BLaER1 treated with 17β-estradiol and CSF1 and Interleukin-3, amounts not matched to agents 10 nM and 100 nM (cell line): ENCODE measurements around the gene CWC22.
"Not testable (repeated sequence)": the region's sequence is repeated elsewhere in the genome, so short reads cannot be mapped to it uniquely, and the experiment has no call there.

Experiments
- H3K27ac ChIP-seq, 11 experiments: shearing (Covaris generic); formaldehyde crosslinking; 2 replicates each; pipeline ENCODE4 v1.8.1; 2022
- H3K27me3 ChIP-seq, 11 experiments: shearing (Covaris generic); formaldehyde crosslinking; 2 replicates each; pipeline ENCODE4 v1.8.1; 2022
- H3K36me3 ChIP-seq, 11 experiments: shearing (Covaris generic); formaldehyde crosslinking; 2 replicates each; pipeline ENCODE4 v1.8.1; 2022
- H3K4me1 ChIP-seq, 10 experiments: shearing (Covaris generic); formaldehyde crosslinking; 2 replicates each; pipeline ENCODE4 v1.8.1; 2022
- H3K4me2 ChIP-seq, 11 experiments: shearing (Covaris generic); formaldehyde crosslinking; 2 replicates each; pipeline ENCODE4 v1.8.1; 2022
- H3K4me3 ChIP-seq, 10 experiments: shearing (Covaris generic); formaldehyde crosslinking; 2 replicates each; pipeline ENCODE4 v1.8.1; 2022
- H3K9ac ChIP-seq, 11 experiments: shearing (Covaris generic); formaldehyde crosslinking; 2 replicates each; pipeline ENCODE4 v1.8.1; 2022
- H3K9me3 ChIP-seq, 11 experiments: shearing (Covaris generic); formaldehyde crosslinking; replicated peaks in 1 of 11; 2 replicates each; pipeline ENCODE4 v1.8.1; 2022
- H4K20me1 ChIP-seq, 11 experiments: shearing (Covaris generic); formaldehyde crosslinking; 2 replicates each; pipeline ENCODE4 v1.8.1; 2022
- Cebpa-rat ChIP-seq, 11 experiments: shearing (Covaris generic); IDR thresholded peaks; 2 replicates each; pipeline ENCODE4 v1.8.1; 2022

The CWC22 gene

GRCh38 chr2:179948058-179948457 is 59.0 kb downstream of the CWC22 start:
- TF ChIP-seq Cebpa-rat (IDR thresholded peaks at IDR 0.05), result no peak
- 0 out of 20 replicates have a peak, but pooled peaks cover 0 to 5% (median 0%) of the 10 kb centered on the region in 10 experiments for H3K4me1 ChIP-seq
- peaks cover 79 to 98% (median 88%) of the 10 kb centered on the region in 11 experiments for H3K36me3 ChIP-seq
- H3K27ac ChIP-seq, result no peak overlapping the region
- H3K9ac ChIP-seq, result no peak overlapping the region
- no peaks in the 10 kb centered on the region for H3K27me3 ChIP-seq
- no peak overlapping the region for H3K4me2 ChIP-seq
- H4K20me1 ChIP-seq, result no peaks in the 10 kb centered on the region; a peak in 1 of 22 replicates
- no peaks in the 10 kb centered on the region for H3K9me3 ChIP-seq
- no peak overlapping the region for H3K4me3 ChIP-seq

DNA sequence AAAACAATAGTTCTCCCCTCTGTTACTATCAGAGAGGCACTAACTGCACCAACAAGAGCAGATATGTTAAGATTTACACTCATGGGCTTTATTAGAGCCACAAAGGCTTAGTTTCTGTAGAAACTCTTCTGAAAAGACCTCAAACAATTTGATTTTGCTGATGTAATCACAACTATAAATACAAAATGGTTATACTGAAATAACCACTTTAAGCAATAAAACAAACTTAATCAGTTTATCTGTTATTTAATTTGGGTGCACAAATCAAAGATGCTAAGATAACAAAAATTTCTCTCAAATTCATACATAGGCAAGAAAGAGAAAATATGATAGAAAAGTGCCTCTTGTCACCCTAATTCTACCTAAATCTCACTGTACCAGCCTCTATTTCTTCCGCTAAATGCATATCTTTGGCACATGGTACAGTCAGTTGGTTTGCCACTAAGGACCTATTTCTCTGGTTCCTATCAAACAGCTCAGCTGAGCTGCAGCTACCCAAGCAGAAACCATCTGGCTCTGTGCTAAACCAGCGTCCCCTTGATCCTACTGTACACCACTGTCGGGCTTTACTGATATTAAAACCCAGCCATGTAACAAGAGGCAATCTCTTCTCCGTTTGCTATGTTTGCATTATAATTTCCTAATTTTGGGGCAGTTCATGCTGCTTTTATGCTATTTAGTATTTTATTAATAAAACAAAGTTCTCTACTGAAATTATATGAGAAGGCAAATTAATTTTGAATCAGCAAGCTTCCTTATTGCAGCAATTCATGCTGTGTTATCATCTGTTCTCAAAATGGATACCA is 60.1 kb downstream of the CWC22 start:
- Histone ChIP-seq H3K9me3 (no peaks in the 10 kb centered on the region), H3K27ac (no peak overlapping the region), H3K27me3 (no peaks in the 10 kb centered on the region), H4K20me1 (no peaks in the 10 kb centered on the region; a peak in 1 of 22 replicates), H3K36me3 (peaks cover 69 to 91% (median 79%) of the 10 kb centered on the region in 11 experiments), H3K4me2 (no peak overlapping the region), H3K4me3 (no peak overlapping the region), H3K9ac (no peak overlapping the region), H3K4me1 (0 out of 20 replicates have a peak, but pooled peaks cover 0 to 5% (median 0%) of the 10 kb centered on the region in 10 experiments)
- no peak for TF ChIP-seq Cebpa-rat (IDR thresholded peaks at IDR 0.05)

DNA sequence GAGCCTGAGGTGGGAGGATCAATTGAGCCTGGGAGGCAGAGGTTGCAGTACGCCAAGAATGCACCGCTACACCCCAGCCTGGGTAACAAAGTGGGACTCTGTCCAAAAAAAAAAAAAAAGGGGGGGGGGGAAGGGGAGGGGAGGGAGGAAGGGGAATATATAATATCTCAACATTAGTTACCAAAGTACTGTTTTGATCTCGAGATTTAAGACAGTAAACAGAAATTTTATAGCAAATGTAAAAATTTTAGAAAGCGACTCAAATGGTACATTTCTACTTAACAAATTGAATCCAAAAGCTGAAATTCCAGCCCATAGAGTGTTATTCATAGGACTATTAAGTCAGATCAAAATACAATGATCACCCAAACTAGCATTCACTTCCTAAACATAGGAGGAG is 60.8 kb downstream of the CWC22 start:
- H4K20me1 ChIP-seq, result no peaks in the 10 kb centered on the region; a peak in 1 of 22 replicates
- H3K9me3 ChIP-seq, result no peaks in the 10 kb centered on the region
- no peak overlapping the region for H3K4me2 ChIP-seq
- no peak for TF ChIP-seq Cebpa-rat (IDR thresholded peaks at IDR 0.05)
- H3K27ac ChIP-seq, result no peak overlapping the region
- H3K27me3 ChIP-seq, result no peaks in the 10 kb centered on the region
- H3K9ac ChIP-seq, result no peak overlapping the region
- peaks cover 62 to 86% (median 73%) of the 10 kb centered on the region in 11 experiments for H3K36me3 ChIP-seq
- 0 out of 20 replicates have a peak, but pooled peaks cover 0 to 5% (median 0%) of the 10 kb centered on the region in 10 experiments for H3K4me1 ChIP-seq
- no peak overlapping the region for H3K4me3 ChIP-seq

- Histone ChIP-seq H3K9me3 (no peaks in the 10 kb centered on the region), H4K20me1 (no peaks in the 10 kb centered on the region), H3K36me3 (peaks cover 0 to 17% (median 5%) of the 10 kb centered on the region in 11 experiments; a peak in 9 of 22 replicates), H3K9ac (no peak overlapping the region), H3K27ac (no peak overlapping the region), H3K4me2 (no peak overlapping the region), H3K4me1 (no peaks in the 10 kb centered on the region), H3K4me3 (no peak overlapping the region), H3K27me3 (no peaks in the 10 kb centered on the region)
- TF ChIP-seq Cebpa-rat (IDR thresholded peaks at IDR 0.05), result no peak
These were observed 67.8 kb downstream of the CWC22 start for GRCh38 chr2:179939259-179939658.

DNA sequence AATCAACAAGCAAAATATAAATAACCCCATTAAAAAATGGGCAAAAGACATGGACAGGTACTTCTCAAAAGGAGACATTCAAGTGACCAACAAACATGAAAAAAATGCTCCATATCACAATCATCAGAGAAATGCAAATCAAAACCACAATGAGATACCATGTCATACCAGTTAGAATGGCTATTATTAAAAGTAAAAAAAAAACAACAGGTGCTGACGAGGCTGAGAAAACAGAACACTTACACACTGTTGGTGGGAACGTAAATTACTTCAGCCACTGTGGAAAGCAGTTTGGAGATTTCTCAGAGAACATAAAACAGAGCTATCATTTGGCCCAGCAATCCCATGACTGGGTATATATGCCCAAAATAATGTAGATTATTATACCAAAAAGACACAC is 69.1 kb downstream of the CWC22 start:
- H3K9me3 ChIP-seq, result no peaks in the 10 kb centered on the region
- peaks cover 0 to 20% (median 0%) of the 10 kb centered on the region in 11 experiments; a peak in 3 of 22 replicates for H3K36me3 ChIP-seq
- no peaks in the 10 kb centered on the region for H3K4me1 ChIP-seq
- H3K4me3 ChIP-seq, result no peak overlapping the region
- no peak overlapping the region for H3K9ac ChIP-seq
- H3K4me2 ChIP-seq, result no peak overlapping the region
- H4K20me1 ChIP-seq, result no peaks in the 10 kb centered on the region
- H3K27ac ChIP-seq, result no peak overlapping the region
- H3K27me3 ChIP-seq, result no peaks in the 10 kb centered on the region
- no peak for TF ChIP-seq Cebpa-rat (IDR thresholded peaks at IDR 0.05)

- H3K4me3 ChIP-seq, result no peak overlapping the region
- H3K4me2 ChIP-seq, result no peak overlapping the region
- H3K4me1 ChIP-seq, result no peaks in the 10 kb centered on the region
- peaks cover 0 to 11% (median 0%) of the 10 kb centered on the region in 11 experiments; a peak in 2 of 22 replicates for H3K36me3 ChIP-seq
- no peak overlapping the region for H3K9ac ChIP-seq
- TF ChIP-seq Cebpa-rat (IDR thresholded peaks at IDR 0.05), result no peak
- no peaks in the 10 kb centered on the region for H3K27me3 ChIP-seq
- no peak overlapping the region for H3K27ac ChIP-seq
- no peaks in the 10 kb centered on the region for H4K20me1 ChIP-seq
- no peaks in the 10 kb centered on the region for H3K9me3 ChIP-seq
These were observed 70.4 kb downstream of the CWC22 start for GRCh38 chr2:179936654-179937053.

GRCh38 chr2:179936141-179936540 is 71.0 kb downstream of the CWC22 start:
- TF ChIP-seq Cebpa-rat (IDR thresholded peaks at IDR 0.05), result no peak
- Histone ChIP-seq H3K9me3 (peaks cover 0 to 4% (median 1%) of the 10 kb centered on the region in 11 experiments; a peak in 8 of 22 replicates), H3K4me1 (no peaks in the 10 kb centered on the region), H3K4me3 (no peak overlapping the region), H3K4me2 (no peak overlapping the region), H3K27ac (no peak overlapping the region), H4K20me1 (no peaks in the 10 kb centered on the region), H3K27me3 (no peaks in the 10 kb centered on the region), H3K9ac (no peak overlapping the region), H3K36me3 (peaks cover 0 to 11% (median 0%) of the 10 kb centered on the region in 11 experiments; a peak in 2 of 22 replicates)

GRCh38 chr2:179932786-179933185 is 74.3 kb downstream of the CWC22 start:
- no peaks in the 10 kb centered on the region for H3K27me3 ChIP-seq
- H4K20me1 ChIP-seq, result no peaks in the 10 kb centered on the region
- peaks cover 0 to 19% (median 0%) of the 10 kb centered on the region in 11 experiments; a peak in 3 of 22 replicates for H3K36me3 ChIP-seq
- no peak overlapping the region for H3K27ac ChIP-seq
- no peak overlapping the region for H3K4me3 ChIP-seq
- no peak for TF ChIP-seq Cebpa-rat (IDR thresholded peaks at IDR 0.05)
- H3K4me1 ChIP-seq, result no peaks in the 10 kb centered on the region
- H3K4me2 ChIP-seq, result no peak overlapping the region
- H3K9ac ChIP-seq, result no peak overlapping the region
- H3K9me3 ChIP-seq, result peaks cover 19 to 34% (median 29%) of the 10 kb centered on the region in 11 experiments

- no peak overlapping the region for H3K27ac ChIP-seq
- H3K27me3 ChIP-seq, result no peaks in the 10 kb centered on the region
- H3K4me1 ChIP-seq, result no peaks in the 10 kb centered on the region
- no peak for TF ChIP-seq Cebpa-rat (IDR thresholded peaks at IDR 0.05)
- peaks cover 0 to 19% (median 0%) of the 10 kb centered on the region in 11 experiments; a peak in 3 of 22 replicates for H3K36me3 ChIP-seq
- no peaks in the 10 kb centered on the region for H4K20me1 ChIP-seq
- H3K4me3 ChIP-seq, result no peak overlapping the region
- no peak overlapping the region for H3K9ac ChIP-seq
- H3K4me2 ChIP-seq, result no peak overlapping the region
- H3K9me3 ChIP-seq, result peaks cover 24 to 41% (median 35%) of the 10 kb centered on the region in 11 experiments
These were observed 75.6 kb downstream of the CWC22 start for GRCh38 chr2:179931502-179931901.

- not testable (repeated sequence) for H3K4me2 ChIP-seq, H3K27ac ChIP-seq, H3K4me3 ChIP-seq, H3K9ac ChIP-seq, H4K20me1 ChIP-seq, H3K27me3 ChIP-seq, H3K4me1 ChIP-seq
- H3K9me3 ChIP-seq, result peaks cover 29 to 50% (median 36%) of the 10 kb centered on the region in 11 experiments
- peaks cover 0 to 19% (median 0%) of the 10 kb centered on the region in 11 experiments; a peak in 3 of 22 replicates for H3K36me3 ChIP-seq
These were observed 77.1 kb downstream of the CWC22 start for GRCh38 chr2:179929997-179930396.
